ENCODE measurements around the gene PRICKLE1.

Gene PRICKLE1

DNA sequence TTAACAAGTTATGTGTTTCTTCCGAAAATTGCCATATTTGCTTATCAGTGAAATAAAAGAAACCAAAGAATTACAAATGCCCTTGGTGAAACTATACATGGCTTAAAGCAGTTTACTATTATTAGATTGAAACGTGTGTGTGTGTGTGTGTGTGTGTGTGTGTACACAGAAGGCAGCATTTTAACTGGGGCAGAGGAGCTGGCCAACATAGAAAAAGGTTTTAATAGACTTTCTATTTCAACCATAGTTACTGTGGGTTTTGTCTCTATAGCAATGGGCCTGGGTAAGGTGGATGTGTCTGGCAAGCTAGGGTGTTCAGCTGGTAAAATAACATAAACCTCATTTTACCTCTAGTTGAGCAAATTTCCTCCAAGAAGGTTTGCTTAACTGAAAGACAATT lies 6.5 kb downstream of the PRICKLE1 start:
- H4K20me1 ChIP-seq (ENCODE audit: insufficient read depth, low read length): no peaks in the 10 kb centered on the region
- H3K36me3 ChIP-seq (ENCODE audit: insufficient read depth, low read length): no peaks in the 10 kb centered on the region
- H3K9ac ChIP-seq (ENCODE audit: low read length): no peak overlapping the region
- no peaks in the 10 kb centered on the region for H3K9me3 ChIP-seq (ENCODE audit: low read length)
- no peak overlapping the region for H2AFZ ChIP-seq (ENCODE audit: low read length)
- H3K4me3 ChIP-seq (ENCODE audit: low read depth, low read length, poor library complexity, severe bottlenecking): no peak overlapping the region
- H3K27me3 ChIP-seq (ENCODE audit: insufficient read depth, low read length): no peaks in the 10 kb centered on the region
- H3K27ac ChIP-seq (ENCODE audit: low read depth, low read length, poor library complexity, severe bottlenecking): no peak overlapping the region
- H3K4me2 ChIP-seq (ENCODE audit: low read length): no peak overlapping the region
- no peak for TF ChIP-seq CTCF (IDR thresholded peaks at IDR 0.05; ENCODE audit: low read length)
- TF ChIP-seq EZH2 (IDR thresholded peaks at IDR 0.05; ENCODE audit: borderline replicate concordance, low read length): no peak
- H3F3A ChIP-seq (ENCODE audit: insufficient read depth, low read length): no peaks in the 10 kb centered on the region
- H3K79me2 ChIP-seq (ENCODE audit: insufficient read depth, low read length): no peaks in the 10 kb centered on the region
- no peaks in the 10 kb centered on the region for H3K4me1 ChIP-seq (ENCODE audit: insufficient read depth, low read length, severe bottlenecking)
- H3K9me2 ChIP-seq (ENCODE audit: low read depth, low read length): no peaks in the 10 kb centered on the region

- no peaks in the 10 kb centered on the region for H3K27me3 ChIP-seq (ENCODE audit: insufficient read depth, low read length)
- H3K9me2 ChIP-seq (ENCODE audit: low read depth, low read length): no peaks in the 10 kb centered on the region
- H3K79me2 ChIP-seq (ENCODE audit: insufficient read depth, low read length): no peaks in the 10 kb centered on the region
- H3K4me3 ChIP-seq (ENCODE audit: low read depth, low read length, poor library complexity, severe bottlenecking): no peak overlapping the region
- H3K4me2 ChIP-seq (ENCODE audit: low read length): no peak overlapping the region
- no peak overlapping the region for H3K27ac ChIP-seq (ENCODE audit: low read depth, low read length, poor library complexity, severe bottlenecking)
- H3K9ac ChIP-seq (ENCODE audit: low read length): no peak overlapping the region
- H2AFZ ChIP-seq (ENCODE audit: low read length): no peak overlapping the region
- no peaks in the 10 kb centered on the region for H3K4me1 ChIP-seq (ENCODE audit: insufficient read depth, low read length, severe bottlenecking)
- H3F3A ChIP-seq (ENCODE audit: insufficient read depth, low read length): no peaks in the 10 kb centered on the region
- H4K20me1 ChIP-seq (ENCODE audit: insufficient read depth, low read length): no peaks in the 10 kb centered on the region
- TF ChIP-seq EZH2 (IDR thresholded peaks at IDR 0.05; ENCODE audit: borderline replicate concordance, low read length) (no peak), CTCF (IDR thresholded peaks at IDR 0.05; ENCODE audit: low read length) (no peak)
- no peaks in the 10 kb centered on the region for H3K9me3 ChIP-seq (ENCODE audit: low read length)
- H3K36me3 ChIP-seq (ENCODE audit: insufficient read depth, low read length): no peaks in the 10 kb centered on the region
These were observed 7.0 kb downstream of the PRICKLE1 start for GRCh38 chr12:42582498-42582897.

DNA sequence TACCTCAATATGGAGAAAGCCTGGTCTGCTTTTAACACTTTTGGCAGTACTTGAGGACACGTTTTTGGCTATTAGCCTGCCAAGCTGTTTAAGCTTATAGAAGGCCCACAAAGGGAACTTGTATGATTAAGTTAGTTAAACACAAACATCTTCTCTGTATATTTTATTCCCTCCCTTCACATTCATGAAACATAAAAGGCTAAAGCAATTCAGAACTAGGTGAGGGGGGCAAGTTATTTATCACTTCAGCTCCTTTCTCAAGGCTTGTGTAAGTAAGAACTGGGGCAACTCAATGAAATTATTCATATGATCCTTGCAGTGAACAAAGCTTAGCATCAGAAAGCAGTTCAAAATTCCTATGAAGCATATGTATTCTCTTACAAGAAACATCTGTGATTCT lies 7.5 kb downstream of the PRICKLE1 start:
- TF ChIP-seq CTCF (IDR thresholded peaks at IDR 0.05; ENCODE audit: low read length) (no peak), EZH2 (IDR thresholded peaks at IDR 0.05; ENCODE audit: borderline replicate concordance, low read length) (no peak)
- H4K20me1 ChIP-seq (ENCODE audit: insufficient read depth, low read length): no peaks in the 10 kb centered on the region
- no peak overlapping the region for H3K4me3 ChIP-seq (ENCODE audit: low read depth, low read length, poor library complexity, severe bottlenecking)
- no peak overlapping the region for H3K4me2 ChIP-seq (ENCODE audit: low read length)
- no peaks in the 10 kb centered on the region for H3K79me2 ChIP-seq (ENCODE audit: insufficient read depth, low read length)
- no peaks in the 10 kb centered on the region for H3K9me2 ChIP-seq (ENCODE audit: low read depth, low read length)
- no peak overlapping the region for H3K27ac ChIP-seq (ENCODE audit: low read depth, low read length, poor library complexity, severe bottlenecking)
- H3K36me3 ChIP-seq (ENCODE audit: insufficient read depth, low read length): no peaks in the 10 kb centered on the region
- no peak overlapping the region for H3K9ac ChIP-seq (ENCODE audit: low read length)
- no peaks in the 10 kb centered on the region for H3K9me3 ChIP-seq (ENCODE audit: low read length)
- no peaks in the 10 kb centered on the region for H3K27me3 ChIP-seq (ENCODE audit: insufficient read depth, low read length)
- no peaks in the 10 kb centered on the region for H3F3A ChIP-seq (ENCODE audit: insufficient read depth, low read length)
- no peak overlapping the region for H2AFZ ChIP-seq (ENCODE audit: low read length)
- H3K4me1 ChIP-seq (ENCODE audit: insufficient read depth, low read length, severe bottlenecking): no peaks in the 10 kb centered on the region

Data from OCI-LY1 (cell line).